ENCODE data around the gene TRIP12.

GRCh38 chr2:229831805-229832509 is 89.9 kb downstream of the TRIP12 start:
- TF ChIP-seq CTCF (IDR thresholded peaks at IDR 0.05) (no peak), POLR2AphosphoS5 (IDR thresholded peaks at IDR 0.05; ENCODE audit: insufficient read depth in 1 of 2, low read depth in 1 of 2) (no peak), POLR2A (IDR thresholded peaks at IDR 0.05) (no peak)
